ENCODE data around the gene NOD1.
A peak's percentile ranks its signal among the peaks of the same experiment; 100 is the strongest.
"Not testable (repeated sequence)": the region's sequence is repeated elsewhere in the genome, so short reads cannot be mapped to it uniquely, and the experiment has no call there.

Gene NOD1, protein sequence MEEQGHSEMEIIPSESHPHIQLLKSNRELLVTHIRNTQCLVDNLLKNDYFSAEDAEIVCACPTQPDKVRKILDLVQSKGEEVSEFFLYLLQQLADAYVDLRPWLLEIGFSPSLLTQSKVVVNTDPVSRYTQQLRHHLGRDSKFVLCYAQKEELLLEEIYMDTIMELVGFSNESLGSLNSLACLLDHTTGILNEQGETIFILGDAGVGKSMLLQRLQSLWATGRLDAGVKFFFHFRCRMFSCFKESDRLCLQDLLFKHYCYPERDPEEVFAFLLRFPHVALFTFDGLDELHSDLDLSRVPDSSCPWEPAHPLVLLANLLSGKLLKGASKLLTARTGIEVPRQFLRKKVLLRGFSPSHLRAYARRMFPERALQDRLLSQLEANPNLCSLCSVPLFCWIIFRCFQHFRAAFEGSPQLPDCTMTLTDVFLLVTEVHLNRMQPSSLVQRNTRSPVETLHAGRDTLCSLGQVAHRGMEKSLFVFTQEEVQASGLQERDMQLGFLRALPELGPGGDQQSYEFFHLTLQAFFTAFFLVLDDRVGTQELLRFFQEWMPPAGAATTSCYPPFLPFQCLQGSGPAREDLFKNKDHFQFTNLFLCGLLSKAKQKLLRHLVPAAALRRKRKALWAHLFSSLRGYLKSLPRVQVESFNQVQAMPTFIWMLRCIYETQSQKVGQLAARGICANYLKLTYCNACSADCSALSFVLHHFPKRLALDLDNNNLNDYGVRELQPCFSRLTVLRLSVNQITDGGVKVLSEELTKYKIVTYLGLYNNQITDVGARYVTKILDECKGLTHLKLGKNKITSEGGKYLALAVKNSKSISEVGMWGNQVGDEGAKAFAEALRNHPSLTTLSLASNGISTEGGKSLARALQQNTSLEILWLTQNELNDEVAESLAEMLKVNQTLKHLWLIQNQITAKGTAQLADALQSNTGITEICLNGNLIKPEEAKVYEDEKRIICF

DNA sequence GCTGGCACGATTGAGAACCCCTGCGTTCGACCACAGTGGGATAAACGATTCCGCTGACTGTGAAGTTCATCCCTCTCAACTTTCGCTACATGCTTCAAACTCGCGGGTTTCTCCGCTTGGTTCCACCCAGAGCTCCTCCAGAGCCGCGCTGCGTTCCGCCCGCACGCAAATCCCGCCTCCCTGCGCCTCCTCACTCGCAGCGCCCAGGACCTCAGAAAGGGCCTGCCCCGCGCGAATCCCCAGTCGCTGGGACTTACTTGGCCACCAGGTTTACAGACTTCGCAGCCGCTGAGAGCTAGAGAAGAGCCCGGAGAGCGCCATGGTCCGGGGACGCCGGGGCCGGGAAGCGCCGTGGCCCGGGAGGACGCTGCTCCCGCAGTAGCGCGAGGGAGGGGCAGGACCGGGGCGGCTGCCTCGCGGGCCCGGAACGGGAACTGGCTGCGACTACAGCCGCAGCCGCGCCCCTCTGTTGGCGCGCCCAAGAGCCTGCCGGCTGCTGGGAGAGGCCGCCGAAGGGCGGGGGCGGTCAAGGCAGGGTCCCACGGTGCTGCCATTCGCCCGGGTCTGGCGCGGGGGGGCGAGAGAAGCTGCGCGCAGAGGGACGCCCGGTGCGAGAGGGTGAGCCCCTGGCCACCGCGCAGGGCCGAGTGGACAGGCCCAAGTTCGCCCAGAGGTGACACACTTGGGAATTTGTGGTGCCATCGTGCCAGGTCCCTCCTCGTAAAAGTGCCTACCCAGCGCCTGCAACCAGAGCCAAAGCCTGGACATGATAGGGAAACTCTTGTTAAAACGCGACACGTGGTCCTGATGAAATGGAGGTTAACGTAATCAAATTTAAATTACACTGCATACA lies at the start of gene NOD1:
Gene NOD1, minus strand, starts transcription at position 436 of the 853 bp plus-strand sequence. CDS start 21,863 bp downstream, outside the sequence.
- DNase-seq = peak; percentile 87
- in situ Hi-C loops (cut with HindIII; ENCODE audit: low pct_ligation_motif_present, low pct_unique_long_range_greater_than_20kb, low sequenced_read_pairs) = no loop called here

DNA sequence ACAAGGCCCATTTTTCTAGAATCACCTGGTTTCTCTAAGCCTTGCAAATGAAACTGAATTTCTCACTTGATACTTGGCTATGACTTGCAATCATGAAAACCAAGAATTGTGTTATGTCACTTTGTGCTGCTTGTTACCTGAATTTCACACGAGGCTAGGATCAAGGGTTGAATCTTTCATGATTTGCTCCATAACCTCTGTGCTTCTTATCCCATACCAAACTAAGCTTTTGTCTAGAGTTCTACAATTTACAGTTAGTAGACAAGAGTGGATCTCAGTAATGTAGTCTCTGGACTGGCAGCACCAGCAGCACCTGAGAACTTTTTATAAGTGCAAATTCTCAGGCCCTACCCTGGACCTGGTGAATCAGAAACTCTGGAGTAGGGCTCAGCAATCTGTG lies 48.7 kb upstream of the NOD1 start:
- in situ Hi-C loops (cut with HindIII; ENCODE audit: low pct_ligation_motif_present, low pct_unique_long_range_greater_than_20kb, low sequenced_read_pairs); DNase-seq: not testable (repeated sequence)

DNA sequence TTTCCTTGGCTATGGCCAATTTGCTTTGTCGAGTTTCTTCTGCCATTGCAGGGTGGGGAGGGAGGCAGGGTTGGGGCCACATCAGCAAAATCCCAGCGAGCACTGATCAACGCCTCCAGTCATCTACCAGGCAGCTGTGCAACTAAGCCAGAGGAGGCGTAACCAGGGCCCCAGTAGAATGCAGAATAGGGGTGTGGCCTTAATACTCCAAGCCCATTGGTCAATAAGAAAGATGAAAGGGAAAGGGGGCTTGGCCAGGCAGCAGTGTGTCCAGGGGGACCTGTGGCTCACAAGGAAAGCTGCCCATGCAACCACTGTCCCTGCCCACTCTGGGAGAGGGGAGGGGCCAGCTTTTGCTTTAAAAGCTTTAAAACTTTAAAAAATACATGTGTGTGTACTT lies 47.6 kb upstream of the NOD1 start:
- DNase-seq = no peak
- in situ Hi-C loops (cut with HindIII; ENCODE audit: low pct_ligation_motif_present, low pct_unique_long_range_greater_than_20kb, low sequenced_read_pairs) = no loop called here

DNA sequence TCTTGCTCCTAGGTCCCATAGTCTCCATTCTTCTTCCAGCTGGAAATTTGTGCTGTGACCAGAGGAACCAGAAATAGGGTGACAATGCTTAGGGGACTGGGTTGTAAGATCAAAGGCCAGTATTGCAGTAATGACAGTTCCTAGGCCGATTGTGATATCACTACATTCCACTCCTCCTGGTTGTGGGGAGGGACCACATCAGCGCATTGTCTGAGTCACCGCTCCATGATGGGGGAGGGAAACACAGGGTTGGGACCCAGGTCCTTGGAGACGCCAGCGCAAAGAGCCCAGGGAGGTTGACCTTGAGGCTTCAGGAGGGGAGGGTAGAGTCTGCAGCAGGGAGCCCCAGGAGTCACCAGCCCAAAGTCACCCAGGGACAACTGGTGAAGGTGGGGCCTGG lies 46.8 kb upstream of the NOD1 start:
- no peak for DNase-seq
- in situ Hi-C loops (cut with HindIII; ENCODE audit: low pct_ligation_motif_present, low pct_unique_long_range_greater_than_20kb, low sequenced_read_pairs) = no loop called here

DNA sequence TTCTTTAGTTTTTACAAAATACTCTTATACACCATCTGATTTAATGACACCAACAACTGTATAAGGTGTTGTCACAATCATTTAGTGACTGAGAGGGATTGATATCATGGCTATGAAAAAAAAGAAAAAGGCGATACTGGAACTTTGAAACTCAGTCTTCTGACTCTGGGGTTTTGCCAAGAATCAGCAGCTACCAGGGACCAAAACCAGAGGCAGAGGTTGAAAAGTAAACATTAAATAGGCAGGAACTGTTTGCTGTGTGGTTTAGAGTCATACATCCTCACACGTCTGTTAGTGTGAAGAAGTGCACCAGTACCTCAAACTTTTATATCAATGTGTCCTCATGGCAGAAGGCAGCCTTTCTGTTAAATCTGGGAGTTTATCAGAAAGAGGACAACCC lies 46.0 kb upstream of the NOD1 start:
- no peak for DNase-seq
- in situ Hi-C loops (cut with HindIII; ENCODE audit: low pct_ligation_motif_present, low pct_unique_long_range_greater_than_20kb, low sequenced_read_pairs) = no loop called here

DNA sequence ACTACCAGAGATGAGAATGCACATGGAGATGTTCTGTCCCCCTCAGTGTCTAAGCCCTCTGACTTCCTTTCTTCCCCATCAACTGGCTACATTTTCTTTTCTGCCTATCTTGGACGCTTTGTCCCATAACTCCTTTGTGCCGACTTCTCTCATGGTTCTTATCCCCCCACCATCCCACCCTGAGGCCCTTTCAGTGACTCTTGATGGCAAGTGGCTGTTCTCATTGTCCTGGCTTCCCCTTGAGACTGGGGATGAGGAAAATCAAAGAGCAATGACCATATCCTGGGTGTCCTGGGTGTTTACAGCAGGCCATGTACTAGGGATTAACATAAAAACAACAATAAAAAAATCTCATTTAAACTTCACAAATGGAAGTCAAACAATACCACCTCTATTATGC lies 44.9 kb upstream of the NOD1 start:
- in situ Hi-C loops (cut with HindIII; ENCODE audit: low pct_ligation_motif_present, low pct_unique_long_range_greater_than_20kb, low sequenced_read_pairs) = no loop called here

DNA sequence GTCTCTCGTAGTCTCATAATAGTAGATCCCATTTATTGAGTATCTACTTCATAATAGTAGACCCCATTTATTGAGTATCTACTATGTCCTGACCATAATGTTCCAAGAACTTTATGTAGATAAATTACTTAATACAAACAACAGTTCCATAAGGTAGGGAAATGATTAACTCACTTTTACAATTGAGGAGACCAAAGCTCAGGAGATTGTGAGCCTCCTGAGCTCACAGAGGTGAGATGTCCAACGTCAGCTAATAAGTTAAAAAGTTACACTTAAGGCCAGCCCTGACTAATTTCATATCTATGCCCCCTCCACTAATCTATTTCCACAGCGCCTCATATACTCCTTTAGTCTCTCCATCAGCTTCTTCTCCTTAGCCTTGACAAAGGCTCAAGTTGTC lies 43.6 kb upstream of the NOD1 start:
- in situ Hi-C loops (cut with HindIII; ENCODE audit: low pct_ligation_motif_present, low pct_unique_long_range_greater_than_20kb, low sequenced_read_pairs) = no loop called here
- DNase-seq = no peak

More for the DNA sequence above, 44.9 kb upstream of the NOD1 start:
- DNase-seq = no peak

DNA sequence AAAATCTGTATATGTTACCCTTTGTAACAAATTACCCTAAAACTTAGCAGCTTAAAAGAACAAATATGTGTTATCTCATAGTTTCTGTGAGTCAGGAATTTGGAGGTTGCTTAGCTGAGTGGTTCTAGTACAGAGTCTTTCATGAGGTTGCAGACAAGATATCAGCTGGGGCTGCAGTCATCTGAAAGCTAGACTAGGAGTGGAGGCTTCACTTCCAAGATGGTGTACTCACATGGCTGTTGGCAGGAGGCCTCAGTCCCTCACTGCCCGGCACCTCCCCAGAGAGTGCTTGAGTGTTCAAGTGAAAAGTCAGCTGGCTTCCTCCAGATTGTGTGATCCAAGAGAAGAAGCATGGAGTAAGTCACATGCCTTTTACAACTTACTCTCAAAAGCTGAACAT lies 42.9 kb upstream of the NOD1 start:
- in situ Hi-C loops (cut with HindIII; ENCODE audit: low pct_ligation_motif_present, low pct_unique_long_range_greater_than_20kb, low sequenced_read_pairs) = no loop called here
- no peak for DNase-seq

DNA sequence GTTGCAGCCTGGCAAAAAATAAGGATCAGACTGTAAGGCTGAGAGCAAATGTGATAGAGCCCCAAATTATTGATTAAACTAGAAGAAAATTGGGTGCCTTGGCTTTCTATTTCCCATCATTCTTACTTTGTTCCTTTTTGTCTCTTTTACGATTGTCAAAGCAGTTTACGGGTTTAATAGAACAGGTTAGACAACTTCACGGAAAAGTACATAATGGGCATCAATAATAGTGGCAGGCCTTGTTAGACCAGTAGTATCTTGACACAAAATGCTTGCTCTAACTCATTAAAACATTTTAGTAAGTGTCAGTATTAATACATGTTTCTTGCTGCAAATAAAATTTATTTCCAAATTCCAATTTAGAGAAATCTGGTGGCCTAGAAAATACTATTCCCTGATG lies 40.5 kb upstream of the NOD1 start:
- in situ Hi-C loops (cut with HindIII; ENCODE audit: low pct_ligation_motif_present, low pct_unique_long_range_greater_than_20kb, low sequenced_read_pairs) = no loop called here
- no peak for DNase-seq

DNA sequence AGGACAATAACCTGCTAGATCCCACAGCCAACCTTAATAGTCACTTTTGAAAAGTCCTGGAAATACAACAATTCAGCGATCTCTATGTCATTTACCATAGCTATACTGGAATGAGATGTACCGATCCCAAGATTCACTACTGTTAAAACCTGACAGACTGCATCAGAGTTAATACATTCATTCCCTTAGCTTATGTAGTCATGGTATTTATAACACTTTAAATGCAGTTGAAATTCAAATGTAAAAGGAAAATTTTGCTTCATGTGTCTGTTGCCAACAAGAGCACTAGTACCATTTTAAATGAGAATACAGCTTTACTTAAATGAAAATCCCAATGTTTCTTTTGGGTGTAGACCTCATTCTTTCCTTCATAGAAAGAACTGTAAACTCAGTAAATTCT lies 37.2 kb upstream of the NOD1 start:
- in situ Hi-C loops (cut with HindIII; ENCODE audit: low pct_ligation_motif_present, low pct_unique_long_range_greater_than_20kb, low sequenced_read_pairs) = no loop called here
- DNase-seq = no peak

DNA sequence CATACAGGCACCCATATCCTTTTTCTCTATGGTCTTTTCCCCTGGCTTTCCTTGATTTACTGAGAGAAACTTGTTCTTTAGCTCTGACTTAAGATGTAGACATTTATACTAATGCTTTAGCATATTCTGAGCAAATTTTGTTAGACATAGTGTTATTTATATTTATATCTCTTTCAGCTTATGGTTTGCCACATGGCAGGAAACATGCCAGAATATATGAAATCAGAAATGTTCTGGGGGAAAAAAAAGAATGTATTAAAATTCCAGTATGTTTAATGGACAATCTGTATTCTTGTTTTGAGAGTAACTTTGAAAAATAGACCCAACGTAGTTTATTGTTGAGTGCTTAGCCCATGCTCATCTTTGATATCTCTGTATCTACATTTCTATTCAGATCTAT lies 36.2 kb upstream of the NOD1 start:
- in situ Hi-C loops (cut with HindIII; ENCODE audit: low pct_ligation_motif_present, low pct_unique_long_range_greater_than_20kb, low sequenced_read_pairs) = no loop called here
- DNase-seq = no peak

DNA sequence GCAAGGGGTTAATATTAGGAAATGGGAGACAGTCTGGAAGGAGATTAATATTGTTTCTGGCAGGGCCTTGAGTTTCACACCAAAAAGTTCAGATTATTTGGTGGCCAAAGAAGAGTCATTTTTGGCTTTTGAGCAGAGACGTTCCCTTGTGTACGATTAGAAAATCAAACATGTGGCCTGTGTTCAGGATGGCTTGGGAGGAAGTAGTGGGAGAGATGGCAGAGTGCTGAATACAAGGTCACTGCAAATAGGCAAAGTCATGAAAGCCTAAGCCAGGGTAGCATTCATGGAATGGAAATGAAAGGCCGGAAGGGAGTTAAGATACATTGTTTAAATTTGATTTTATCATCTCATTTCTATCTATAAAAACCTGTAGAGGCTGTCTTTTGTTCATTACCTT lies 35.6 kb upstream of the NOD1 start:
- in situ Hi-C loops (cut with HindIII; ENCODE audit: low pct_ligation_motif_present, low pct_unique_long_range_greater_than_20kb, low sequenced_read_pairs) = no loop called here
- DNase-seq = no peak

DNA sequence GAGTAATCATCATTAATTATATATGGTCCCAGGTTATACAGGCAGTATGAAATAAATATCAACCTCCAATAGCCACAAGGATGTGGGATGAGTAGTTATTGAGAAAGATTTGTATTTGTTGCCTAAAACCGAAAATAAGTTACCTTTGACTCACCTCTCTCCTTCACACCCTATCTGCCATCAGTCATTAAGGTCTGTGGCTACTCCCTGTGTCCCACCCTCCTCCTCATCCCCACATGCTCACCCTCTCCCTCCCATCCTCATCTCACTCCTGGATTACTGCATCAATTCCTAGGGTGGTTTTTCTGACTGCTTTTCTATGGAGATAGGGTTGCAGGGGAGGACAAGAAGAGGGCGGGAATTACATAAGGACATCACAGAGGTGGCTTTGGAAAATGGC lies 35.2 kb upstream of the NOD1 start:
- in situ Hi-C loops (cut with HindIII; ENCODE audit: low pct_ligation_motif_present, low pct_unique_long_range_greater_than_20kb, low sequenced_read_pairs) = no loop called here
- no peak for DNase-seq

DNA sequence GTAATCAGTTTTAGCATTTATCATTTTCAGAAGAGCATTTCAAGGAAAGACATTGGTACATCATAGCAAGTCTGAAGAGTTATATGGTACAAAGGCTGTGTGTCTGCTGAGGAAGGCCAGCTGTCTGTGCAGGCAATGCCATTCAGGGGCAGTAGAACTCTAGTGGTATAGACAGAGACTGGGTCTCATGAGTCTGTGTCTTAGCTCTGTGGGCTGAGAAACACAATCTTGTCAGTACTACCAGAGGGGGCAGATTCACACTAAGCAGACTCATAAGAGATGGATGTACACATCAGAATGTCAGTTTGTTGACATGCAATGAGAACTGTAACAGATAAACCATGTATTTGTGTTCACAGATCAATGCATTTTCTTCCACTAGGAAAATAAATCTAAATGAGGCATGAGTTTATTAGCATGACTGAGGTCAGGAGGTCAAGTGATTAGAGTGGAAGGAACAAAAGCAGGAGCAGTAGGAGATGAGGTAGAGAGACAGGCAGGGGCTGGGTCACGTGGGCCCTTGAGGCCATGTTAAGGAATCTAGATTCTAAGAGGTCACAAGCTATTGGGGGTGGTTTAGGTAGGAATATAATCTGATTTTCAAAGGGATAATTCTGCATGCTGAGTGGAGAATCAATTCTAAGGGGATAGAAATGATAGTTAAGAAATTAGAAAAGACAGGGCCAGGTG lies 33.5 kb upstream of the NOD1 start:
- no peak for DNase-seq

DNA sequence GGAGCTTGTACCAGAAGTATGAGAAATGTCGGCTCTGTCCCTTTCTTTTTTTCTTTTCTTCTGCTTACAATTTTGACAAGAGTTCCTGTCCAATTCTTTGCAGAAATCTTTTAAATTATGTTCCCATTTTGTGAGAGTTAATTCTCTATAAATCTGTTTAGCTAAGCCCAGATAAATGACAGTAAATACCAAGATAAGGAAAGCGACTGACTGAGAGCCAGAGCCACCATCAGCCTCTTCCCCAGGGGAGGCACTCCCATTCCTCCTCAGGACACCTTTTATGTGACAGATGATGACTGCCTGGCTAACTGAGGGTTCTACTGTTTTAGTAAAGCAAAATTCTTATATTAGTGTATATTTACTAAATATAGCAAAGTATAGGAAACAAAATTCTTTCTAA lies 32.9 kb upstream of the NOD1 start:
- in situ Hi-C loops (cut with HindIII; ENCODE audit: low pct_ligation_motif_present, low pct_unique_long_range_greater_than_20kb, low sequenced_read_pairs) = no loop called here
- DNase-seq = no peak

More for the DNA sequence above, 33.5 kb upstream of the NOD1 start:
- in situ Hi-C loops (cut with HindIII; ENCODE audit: low pct_ligation_motif_present, low pct_unique_long_range_greater_than_20kb, low sequenced_read_pairs) = no loop called here

DNA sequence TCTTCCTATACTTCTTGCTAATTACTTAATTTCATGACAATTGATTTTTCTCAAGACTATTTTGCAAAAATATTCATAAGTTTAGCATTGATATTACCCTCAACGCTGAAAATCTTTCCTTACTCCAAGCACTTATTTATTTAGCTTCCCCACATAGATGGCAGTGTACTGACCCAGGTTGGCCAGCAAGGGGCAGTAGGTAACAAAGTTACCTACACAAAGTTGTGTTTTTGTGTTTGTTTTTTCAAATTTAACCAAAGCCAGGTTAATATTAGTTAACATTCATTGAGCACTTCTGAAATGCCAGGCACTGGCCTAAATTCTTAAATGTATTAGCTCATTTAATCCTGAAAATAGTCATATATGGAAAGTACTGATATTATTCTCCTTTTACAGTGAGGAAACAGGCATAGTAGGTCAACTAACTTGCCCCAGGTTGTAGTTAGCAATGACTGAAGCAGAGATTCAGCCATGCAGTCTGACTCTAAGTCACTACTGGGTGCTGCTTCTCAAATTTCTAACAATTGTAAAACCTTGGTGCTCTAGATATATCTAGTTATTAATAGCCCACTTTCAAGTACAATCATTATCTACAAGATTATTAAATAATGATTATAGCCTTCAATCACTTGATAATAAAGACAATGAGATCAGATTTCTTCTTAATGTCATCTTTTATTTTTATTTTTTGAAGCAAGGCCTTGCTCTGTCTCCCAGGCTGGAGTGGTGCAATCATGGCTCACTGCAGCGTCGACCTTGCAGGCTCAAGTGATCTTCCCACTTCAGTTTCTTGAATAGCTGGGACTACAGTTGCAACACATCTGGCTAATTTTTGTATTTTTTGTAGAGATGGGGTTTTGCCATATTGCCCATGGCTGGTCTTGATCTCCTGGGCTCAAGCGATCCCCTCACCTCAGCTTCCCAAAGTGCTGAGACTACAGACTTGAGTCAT lies 31.8 kb upstream of the NOD1 start:
- DNase-seq = peak; percentile 69
- in situ Hi-C loops (cut with HindIII; ENCODE audit: low pct_ligation_motif_present, low pct_unique_long_range_greater_than_20kb, low sequenced_read_pairs) = no loop called here

DNA sequence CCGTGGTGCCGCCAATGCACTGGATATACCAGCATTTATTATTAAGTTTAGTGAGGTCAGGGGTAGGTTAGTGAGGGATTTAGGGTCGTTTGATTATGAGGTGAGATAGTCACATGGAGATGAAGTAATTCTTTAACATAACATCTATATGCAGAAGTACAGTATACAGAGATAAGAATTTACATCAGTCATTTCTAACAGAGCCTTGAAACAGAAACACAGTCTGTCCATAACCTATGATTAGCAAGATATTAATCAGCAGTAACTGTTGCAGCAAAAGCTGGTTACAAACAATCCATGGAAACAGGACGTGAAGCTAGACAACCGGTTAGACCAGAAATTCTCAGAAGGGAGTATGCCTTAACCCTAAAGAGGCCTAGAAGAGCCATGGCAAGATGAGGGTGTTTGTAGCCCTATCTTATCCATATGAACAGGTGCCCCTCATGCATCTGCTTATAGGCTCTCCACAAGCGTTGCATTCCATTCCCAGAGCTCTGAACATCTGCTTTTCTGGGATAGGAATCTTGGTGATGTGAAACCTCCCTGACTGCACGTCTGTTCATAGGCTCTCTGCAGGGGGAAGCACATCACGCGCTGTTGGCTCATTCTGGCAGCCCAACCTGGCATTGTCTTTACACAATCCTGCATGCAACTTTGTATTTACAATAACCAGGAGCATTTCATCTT lies 30.7 kb upstream of the NOD1 start:
- DNase-seq; in situ Hi-C loops (cut with HindIII; ENCODE audit: low pct_ligation_motif_present, low pct_unique_long_range_greater_than_20kb, low sequenced_read_pairs): not testable (repeated sequence)
